Activated naive CD4-positive, alpha-beta T cell treated with anti-CD3 and anti-CD28 coated beads, Interleukin-2, amount 50 U/mL, for 24 hours (primary cell): ENCODE data around the gene KLF14.

ENCODE experiments used
- H3K27ac Mint-ChIP-seq: one replicate; pipeline ENCODE4 v1.8.0; 2021; ENCODE audit warnings: mild to moderate bottlenecking, mixed read lengths
- H3K27me3 Mint-ChIP-seq: one replicate; pipeline ENCODE4 v1.8.0; 2021; ENCODE audit warnings: mixed read lengths
- H3K36me3 Mint-ChIP-seq: one replicate; pipeline ENCODE4 v1.8.0; 2021; ENCODE audit warnings: mixed read lengths
- H3K4me1 Mint-ChIP-seq: one replicate; pipeline ENCODE4 v1.8.0; 2021; ENCODE audit warnings: mixed read lengths
- H3K4me3 Mint-ChIP-seq: one replicate; pipeline ENCODE4 v1.8.0; 2021; ENCODE audit warnings: mild to moderate bottlenecking, mixed read lengths
- H3K9me3 Mint-ChIP-seq: one replicate; pipeline ENCODE4 v1.8.0; 2021; ENCODE audit warnings: mixed read lengths

Gene KLF14

DNA sequence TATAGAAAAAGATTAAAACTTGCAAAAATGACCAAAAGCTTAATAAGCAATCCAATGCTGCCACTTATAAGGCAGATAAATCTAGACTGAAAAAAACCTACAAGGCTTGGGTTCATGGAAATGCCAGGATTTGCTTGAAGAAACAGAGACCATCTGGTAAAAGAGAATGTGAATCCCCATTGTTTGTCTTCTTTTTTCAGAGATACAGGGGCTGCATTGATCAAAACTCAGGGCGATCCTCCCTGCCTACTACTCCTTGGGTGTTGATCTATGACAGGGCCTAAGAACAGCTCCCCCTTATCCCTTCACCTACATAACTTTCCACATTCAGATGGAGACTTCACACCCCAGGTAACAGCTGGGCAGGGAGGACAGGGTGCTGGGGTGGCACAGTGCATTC lies 44.3 kb downstream of the KLF14 start:
- Mint-ChIP-seq H3K27me3 (no peaks in the 10 kb centered on the region), H3K9me3 (peaks cover 13% of the 10 kb centered on the region), H3K27ac (no peak overlapping the region), H3K4me1 (no peaks in the 10 kb centered on the region), H3K4me3 (no peak overlapping the region), H3K36me3 (peaks cover 2% of the 10 kb centered on the region)

DNA sequence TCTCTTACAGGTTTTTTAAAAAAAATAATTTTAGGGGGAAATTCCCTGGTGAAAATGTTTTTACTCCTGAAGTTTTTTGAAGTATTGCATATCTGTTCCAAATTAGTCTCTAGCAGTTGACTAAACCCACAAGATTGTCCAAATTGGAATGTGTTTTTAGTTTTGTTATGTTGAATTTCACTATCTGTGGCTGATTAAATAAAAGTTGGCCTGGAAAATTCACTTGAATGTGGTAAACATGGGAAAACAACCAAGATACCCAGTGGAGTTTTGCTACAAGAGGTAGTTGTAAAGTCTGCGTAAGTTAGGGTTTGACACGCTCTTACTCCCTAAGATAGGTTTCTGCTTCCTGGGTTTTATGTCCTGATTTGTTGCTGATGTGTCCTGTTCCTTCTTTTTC lies 51.0 kb downstream of the KLF14 start:
- Mint-ChIP-seq H3K4me3 (no peak overlapping the region), H3K27ac (no peak overlapping the region), H3K9me3 (no peaks in the 10 kb centered on the region), H3K27me3 (peaks cover 5% of the 10 kb centered on the region), H3K4me1 (no peaks in the 10 kb centered on the region), H3K36me3 (no peaks in the 10 kb centered on the region)
